GM23338 (cell line): ENCODE results near the gene GAS6.

Experiments
- CREB1 ChIP-seq: fragments of 250-450 bp; sonication (Bioruptor Pico); IDR thresholded peaks from 2 replicates; pipeline ENCODE4 v1.5.0; 2020; ENCODE audit warnings: low read depth, mild to moderate bottlenecking, moderate library complexity
- EZH2 ChIP-seq: fragments of 200-600 bp; sonication (generic); IDR thresholded peaks from one replicate; pipeline ENCODE4 v1.8.0; 2017; ENCODE audit warnings: antibody characterized with exemption, mild to moderate bottlenecking, low read depth; ENCODE audit not compliant: unreplicated experiment
- EZH2phosphoT487 ChIP-seq: fragments of 200-600 bp; sonication (generic); IDR thresholded peaks from one replicate; pipeline ENCODE4 v1.8.1; 2018; ENCODE audit warnings: antibody characterized with exemption; ENCODE audit not compliant: unreplicated experiment
- JUNB ChIP-seq: IDR thresholded peaks from one replicate; pipeline ENCODE4 v1.6.1; 2016; ENCODE audit warnings: antibody characterized with exemption; ENCODE audit not compliant: unreplicated experiment
- POLR2AphosphoS5 ChIP-seq: IDR thresholded peaks from 2 replicates; pipeline ENCODE4 v1.6.1; 2016; ENCODE audit warnings: antibody characterized with exemption, low read depth
- STAT1 ChIP-seq: IDR thresholded peaks from one replicate; pipeline ENCODE4 v1.6.1; 2016; ENCODE audit warnings: antibody characterized with exemption; ENCODE audit not compliant: unreplicated experiment
- ZNF114 ChIP-seq: fragments of 250-450 bp; sonication (Bioruptor Pico); IDR thresholded peaks from 2 replicates; pipeline ENCODE4 v1.5.0; 2020; ENCODE audit warnings: mild to moderate bottlenecking, moderate library complexity
- TF ChIP-seq, protein P1 (sequence below), 2 experiments: fragments of 200-600 bp in 1 of 2; sonication (generic) in 1 of 2; conservative IDR thresholded peaks; 2 replicates each; pipeline versions ENCODE4 v1.5.1 to v1.6.1; 2016 to 2017; ENCODE audit warnings: antibody characterized with exemption in 2 of 2, low read depth in 2 of 2, mild to moderate bottlenecking in 2 of 2, moderate library complexity in 1 of 2
- TF ChIP-seq, protein P2 (sequence below): IDR thresholded peaks from one replicate; pipeline ENCODE4 v1.6.1; 2018; ENCODE audit warnings: antibody characterized with exemption; ENCODE audit not compliant: unreplicated experiment
- TF ChIP-seq, protein P3 (sequence below): IDR thresholded peaks from 2 replicates; pipeline ENCODE4 v1.6.1; 2016; ENCODE audit warnings: antibody characterized with exemption

DNA sequence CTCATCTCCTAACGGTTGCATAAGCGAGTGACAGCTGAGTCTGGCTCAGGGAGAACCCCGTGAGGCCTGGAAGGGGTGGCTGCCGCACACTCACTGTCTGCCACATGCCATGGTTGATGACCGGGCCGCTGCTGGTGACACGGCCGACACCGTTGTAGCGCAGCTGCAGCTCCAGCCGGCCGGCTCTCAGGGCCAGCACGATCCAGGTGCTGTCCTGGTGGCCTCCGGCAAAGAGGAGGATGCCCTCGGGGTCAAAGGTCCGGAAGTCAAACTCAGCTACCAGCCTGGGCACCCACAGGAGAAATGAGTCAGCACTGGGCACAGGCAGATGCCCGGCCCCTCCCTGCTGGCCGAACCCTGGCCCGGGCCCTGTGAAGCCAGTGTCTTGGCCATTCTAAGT is 31.7 kb downstream of the GAS6 start:
- TF ChIP-seq, protein P1, sequence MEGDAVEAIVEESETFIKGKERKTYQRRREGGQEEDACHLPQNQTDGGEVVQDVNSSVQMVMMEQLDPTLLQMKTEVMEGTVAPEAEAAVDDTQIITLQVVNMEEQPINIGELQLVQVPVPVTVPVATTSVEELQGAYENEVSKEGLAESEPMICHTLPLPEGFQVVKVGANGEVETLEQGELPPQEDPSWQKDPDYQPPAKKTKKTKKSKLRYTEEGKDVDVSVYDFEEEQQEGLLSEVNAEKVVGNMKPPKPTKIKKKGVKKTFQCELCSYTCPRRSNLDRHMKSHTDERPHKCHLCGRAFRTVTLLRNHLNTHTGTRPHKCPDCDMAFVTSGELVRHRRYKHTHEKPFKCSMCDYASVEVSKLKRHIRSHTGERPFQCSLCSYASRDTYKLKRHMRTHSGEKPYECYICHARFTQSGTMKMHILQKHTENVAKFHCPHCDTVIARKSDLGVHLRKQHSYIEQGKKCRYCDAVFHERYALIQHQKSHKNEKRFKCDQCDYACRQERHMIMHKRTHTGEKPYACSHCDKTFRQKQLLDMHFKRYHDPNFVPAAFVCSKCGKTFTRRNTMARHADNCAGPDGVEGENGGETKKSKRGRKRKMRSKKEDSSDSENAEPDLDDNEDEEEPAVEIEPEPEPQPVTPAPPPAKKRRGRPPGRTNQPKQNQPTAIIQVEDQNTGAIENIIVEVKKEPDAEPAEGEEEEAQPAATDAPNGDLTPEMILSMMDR (conservative IDR thresholded peaks at IDR 0.05; ENCODE audit: low read depth in 2 of 2): no peak
- TF ChIP-seq EZH2 (no peak), CREB1 (CRISPR knock-in tag) (no peak), POLR2AphosphoS5 (no peak), ZNF114 (CRISPR knock-in tag) (no peak), EZH2phosphoT487 (no peak), STAT1 (no peak), JUNB (no peak)
- TF ChIP-seq, protein P2, sequence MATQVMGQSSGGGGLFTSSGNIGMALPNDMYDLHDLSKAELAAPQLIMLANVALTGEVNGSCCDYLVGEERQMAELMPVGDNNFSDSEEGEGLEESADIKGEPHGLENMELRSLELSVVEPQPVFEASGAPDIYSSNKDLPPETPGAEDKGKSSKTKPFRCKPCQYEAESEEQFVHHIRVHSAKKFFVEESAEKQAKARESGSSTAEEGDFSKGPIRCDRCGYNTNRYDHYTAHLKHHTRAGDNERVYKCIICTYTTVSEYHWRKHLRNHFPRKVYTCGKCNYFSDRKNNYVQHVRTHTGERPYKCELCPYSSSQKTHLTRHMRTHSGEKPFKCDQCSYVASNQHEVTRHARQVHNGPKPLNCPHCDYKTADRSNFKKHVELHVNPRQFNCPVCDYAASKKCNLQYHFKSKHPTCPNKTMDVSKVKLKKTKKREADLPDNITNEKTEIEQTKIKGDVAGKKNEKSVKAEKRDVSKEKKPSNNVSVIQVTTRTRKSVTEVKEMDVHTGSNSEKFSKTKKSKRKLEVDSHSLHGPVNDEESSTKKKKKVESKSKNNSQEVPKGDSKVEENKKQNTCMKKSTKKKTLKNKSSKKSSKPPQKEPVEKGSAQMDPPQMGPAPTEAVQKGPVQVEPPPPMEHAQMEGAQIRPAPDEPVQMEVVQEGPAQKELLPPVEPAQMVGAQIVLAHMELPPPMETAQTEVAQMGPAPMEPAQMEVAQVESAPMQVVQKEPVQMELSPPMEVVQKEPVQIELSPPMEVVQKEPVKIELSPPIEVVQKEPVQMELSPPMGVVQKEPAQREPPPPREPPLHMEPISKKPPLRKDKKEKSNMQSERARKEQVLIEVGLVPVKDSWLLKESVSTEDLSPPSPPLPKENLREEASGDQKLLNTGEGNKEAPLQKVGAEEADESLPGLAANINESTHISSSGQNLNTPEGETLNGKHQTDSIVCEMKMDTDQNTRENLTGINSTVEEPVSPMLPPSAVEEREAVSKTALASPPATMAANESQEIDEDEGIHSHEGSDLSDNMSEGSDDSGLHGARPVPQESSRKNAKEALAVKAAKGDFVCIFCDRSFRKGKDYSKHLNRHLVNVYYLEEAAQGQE: no peak
- TF ChIP-seq, protein P3, sequence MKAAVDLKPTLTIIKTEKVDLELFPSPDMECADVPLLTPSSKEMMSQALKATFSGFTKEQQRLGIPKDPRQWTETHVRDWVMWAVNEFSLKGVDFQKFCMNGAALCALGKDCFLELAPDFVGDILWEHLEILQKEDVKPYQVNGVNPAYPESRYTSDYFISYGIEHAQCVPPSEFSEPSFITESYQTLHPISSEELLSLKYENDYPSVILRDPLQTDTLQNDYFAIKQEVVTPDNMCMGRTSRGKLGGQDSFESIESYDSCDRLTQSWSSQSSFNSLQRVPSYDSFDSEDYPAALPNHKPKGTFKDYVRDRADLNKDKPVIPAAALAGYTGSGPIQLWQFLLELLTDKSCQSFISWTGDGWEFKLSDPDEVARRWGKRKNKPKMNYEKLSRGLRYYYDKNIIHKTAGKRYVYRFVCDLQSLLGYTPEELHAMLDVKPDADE: no peak
